AG04450 (cell line): ENCODE results near the gene TMEM250. TPM values are rescaled to one million over a fixed set of nuclear protein-coding genes. Genes with fewer than 3 reads are reported as not detected.

Experiments
- CTCF ChIA-PET: fragments of 300-600, 350-600 bp; formaldehyde crosslinking; extraction: SDS; loops from one replicate; lab custom pipeline; 2022; ENCODE audit warnings: antibody characterized with exemption, inconsistent platforms; lab: Charles Lee
- POLR2A ChIA-PET: fragments of 350-600 bp; formaldehyde crosslinking; extraction: SDS; loops from one replicate; lab custom pipeline; 2021; ENCODE audit warnings: antibody characterized with exemption, inconsistent platforms; lab: Yijun Ruan, JAX
- DNase-seq: peaks from one replicate; pipeline ENCODE4 v3.0.0-alpha.2; 2011; ENCODE audit warnings: low read depth, low spot score
- H3K27ac ChIP-seq: one replicate; pipeline ENCODE4 v1.5.1; 2012; ENCODE audit warnings: low read depth, low read length, control low read depth
- H3K27me3 ChIP-seq: one replicate; pipeline ENCODE4 v1.6.0; 2012; ENCODE audit warnings: low read length; ENCODE audit not compliant: control insufficient read depth, insufficient read depth
- H3K4me3 ChIP-seq: 2 replicates; pipeline ENCODE4 v1.5.1; 2011; ENCODE audit warnings: mild to moderate bottlenecking, low read depth, low read length, control low read depth
- H3K9me3 ChIP-seq: 2 replicates; pipeline ENCODE4 v1.5.1; 2012; ENCODE audit warnings: low read length; ENCODE audit not compliant: control insufficient read depth, insufficient read depth
- CTCF ChIP-seq: IDR thresholded peaks from 2 replicates; pipeline ENCODE4 v1.5.1; 2011; ENCODE audit warnings: low read depth, low read length, control low read depth, inconsistent platforms
- polyA plus RNA-seq: library from polyadenylated mRNA; depleted of rRNA; stranded (reverse); fragments of >200 nt; gene quantifications from 2 replicates; pipeline ENCODE4 v1.2.3, GENCODE V29; 2011

The TMEM250 gene
- polyA plus RNA-seq, 1 experiment: 8.8 TPM

GRCh38 chr9:136088481-136088938 is 30.2 kb downstream of the TMEM250 start:
- ChIA-PET CTCF (no interaction called here), POLR2A (no interaction called here)
- TF ChIP-seq CTCF: no peak
- no peak for DNase-seq
- Histone ChIP-seq H3K4me3 (no peak overlapping the region), H3K27me3 (no peaks in the 10 kb centered on the region), H3K27ac (no peak overlapping the region), H3K9me3 (no peaks in the 10 kb centered on the region; the same call in 1 of the 2 replicates)

DNA sequence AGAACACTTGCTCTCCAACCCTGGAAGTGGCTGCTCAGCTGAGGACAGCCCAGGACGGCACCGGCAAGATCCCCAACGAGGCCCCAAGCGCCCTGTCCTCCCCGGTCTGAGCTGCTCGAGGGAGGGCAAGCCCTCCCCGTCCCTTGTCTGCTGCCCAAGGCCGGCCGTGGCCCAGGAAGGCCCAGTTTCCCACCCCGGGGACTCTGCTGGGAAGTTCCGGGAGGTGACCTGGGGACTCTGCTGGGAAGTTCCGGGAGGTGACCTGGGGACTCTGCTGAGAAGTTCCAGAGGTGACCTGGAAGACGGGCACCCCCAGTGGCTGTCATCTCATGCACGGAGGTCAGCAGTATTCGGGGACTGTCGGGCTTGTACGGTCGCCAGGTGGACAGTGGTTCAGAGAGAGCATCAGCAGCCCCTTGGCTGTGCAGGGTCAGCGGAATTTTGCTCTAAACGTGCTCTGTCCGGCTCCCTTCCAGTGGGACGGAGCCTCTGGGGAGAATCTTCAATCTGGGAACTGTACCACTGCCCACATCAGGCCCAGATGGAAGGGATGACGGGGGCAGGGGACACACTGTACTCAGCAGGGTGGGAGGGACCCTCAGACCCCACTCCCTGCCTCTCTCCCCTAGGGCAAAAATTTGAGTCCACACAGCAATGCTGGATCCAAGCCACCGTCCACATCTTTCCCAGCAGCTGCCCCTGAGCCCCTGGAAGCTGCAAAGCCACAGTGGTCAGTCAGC is 30.8 kb downstream of the TMEM250 start:
- ChIA-PET CTCF (no interaction called here), POLR2A (no interaction called here)
- Histone ChIP-seq H3K27ac (no peak overlapping the region), H3K4me3 (no peak overlapping the region), H3K27me3 (no peaks in the 10 kb centered on the region), H3K9me3 (no peaks in the 10 kb centered on the region; the same call in 1 of the 2 replicates)
- no peak for TF ChIP-seq CTCF
- no peak for DNase-seq

- POLR2A ChIA-PET: no interaction called here
- no peak overlapping the region for H3K27ac ChIP-seq
- no peak for DNase-seq
- no peaks in the 10 kb centered on the region; the same call in 1 of the 2 replicates for H3K9me3 ChIP-seq
- CTCF ChIA-PET: no interaction called here
- no peak overlapping the region for H3K4me3 ChIP-seq
- no peak for TF ChIP-seq CTCF
- no peaks in the 10 kb centered on the region for H3K27me3 ChIP-seq
These were observed 31.5 kb downstream of the TMEM250 start for GRCh38 chr9:136086951-136087740.

GRCh38 chr9:136086213-136086881 is 32.3 kb downstream of the TMEM250 start:
- POLR2A ChIA-PET: no interaction called here
- CTCF ChIA-PET: interaction anchor here (0.5 kb wide), 1 partner anchor 125 kb away, joined by 3 read pairs; no protein-coding TSS in a partner anchor
- Histone ChIP-seq H3K27ac (no peak overlapping the region), H3K4me3 (no peak overlapping the region), H3K9me3 (no peaks in the 10 kb centered on the region; the same call in 1 of the 2 replicates), H3K27me3 (no peaks in the 10 kb centered on the region)
- no peak for TF ChIP-seq CTCF
- no peak for DNase-seq
